T1000 (cell line): ENCODE data around the gene MTG2.

Experiments
- DNase-seq: peaks from one replicate; lab custom pipeline; 2025; ENCODE audit warnings: mixed read lengths; lab: John Stamatoyannopoulos, UW

The MTG2 gene

GRCh38 chr20:62163485-62163865 lies 19.4 kb upstream of the MTG2 start:
- DNase-seq, result no peak

DNA sequence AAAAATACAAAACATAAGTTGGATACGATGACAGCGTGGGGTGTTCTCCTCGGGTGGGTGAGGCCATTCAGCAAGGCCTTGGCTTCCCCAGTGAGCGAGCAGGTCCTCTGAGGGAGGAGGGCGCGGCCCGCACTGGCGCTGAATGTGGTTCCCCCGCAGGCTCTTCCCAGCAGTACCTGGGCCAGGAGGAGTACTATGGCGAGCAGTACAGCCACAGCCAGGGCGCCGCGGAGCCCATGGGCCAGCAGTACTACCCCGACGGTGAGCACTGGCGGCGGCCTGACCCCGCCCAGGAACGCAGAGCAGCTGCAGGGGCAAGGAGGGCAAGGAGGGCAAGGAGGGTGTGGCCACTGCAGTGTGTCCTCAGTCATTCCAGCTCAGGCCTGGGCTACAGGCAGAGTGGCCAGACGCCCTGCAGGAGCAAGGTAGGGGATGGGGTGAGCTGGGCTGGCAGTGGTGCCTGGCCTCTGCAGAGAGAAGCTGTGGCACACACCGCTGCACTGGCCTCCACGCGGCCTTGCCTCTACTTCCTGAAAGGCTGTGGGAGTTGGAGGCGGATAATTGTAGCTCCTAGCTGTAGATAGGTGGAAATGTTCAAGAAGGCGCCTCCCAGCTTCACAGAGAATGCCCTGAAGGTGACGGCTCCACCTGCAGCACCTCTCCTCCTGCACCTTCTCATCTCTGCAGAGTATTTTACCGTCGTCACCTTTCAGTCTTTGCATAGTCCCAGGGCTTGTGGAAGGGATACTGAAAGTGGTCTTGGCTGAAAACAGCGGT lies 18.7 kb upstream of the MTG2 start:
- no peak for DNase-seq

- no peak for DNase-seq
These were observed 17.7 kb upstream of the MTG2 start for GRCh38 chr20:62164879-62165761.

GRCh38 chr20:62165762-62166399 lies 16.9 kb upstream of the MTG2 start:
- no peak for DNase-seq

DNA sequence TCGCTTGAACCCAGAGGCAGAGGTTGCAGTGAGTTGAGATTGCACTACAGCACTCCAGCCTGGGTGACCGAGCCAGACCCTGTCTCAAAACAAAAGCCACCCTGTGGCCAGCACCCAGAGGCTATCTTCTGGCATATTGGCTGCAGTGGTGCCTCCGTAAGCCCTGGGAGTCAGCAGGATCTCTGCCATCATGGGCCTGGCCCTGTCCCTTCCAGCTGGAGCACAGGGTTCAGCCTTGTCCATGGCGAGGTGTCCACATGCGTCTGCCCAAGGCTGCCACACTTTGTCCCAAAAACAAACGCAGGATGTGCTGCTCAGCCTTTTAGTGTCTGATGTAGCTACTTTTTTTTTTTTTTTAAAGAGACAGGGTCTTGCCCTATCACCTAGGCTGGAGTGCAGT lies 15.4 kb upstream of the MTG2 start:
- no peak for DNase-seq

GRCh38 chr20:62168061-62168460 lies 14.8 kb upstream of the MTG2 start:
- DNase-seq, result no peak

DNA sequence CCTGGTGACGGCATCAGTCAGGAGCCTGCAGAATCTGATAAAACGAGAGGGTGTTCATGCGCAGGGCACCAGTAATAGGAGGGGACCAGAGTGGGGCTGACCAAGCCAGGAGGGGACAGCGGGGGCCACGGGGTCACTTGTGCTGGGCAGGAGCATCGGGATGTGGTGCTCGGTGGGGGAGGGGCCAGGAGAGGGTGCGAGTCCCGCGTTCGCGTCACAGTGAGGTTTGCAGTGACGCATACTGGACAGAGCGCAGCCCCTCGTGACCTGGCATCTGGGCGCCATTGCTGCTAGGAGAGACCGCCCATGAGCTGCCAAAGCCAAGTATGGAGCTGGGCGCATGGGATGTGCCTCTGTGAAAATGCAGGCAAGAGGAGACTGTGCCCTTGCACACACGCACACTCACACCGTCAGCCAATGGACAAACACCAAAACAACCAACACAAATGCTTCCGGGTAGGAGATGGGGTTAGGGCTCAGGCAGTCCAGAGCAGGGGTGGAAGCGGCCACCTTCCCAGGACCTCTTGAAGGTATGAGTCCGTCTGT lies 13.9 kb upstream of the MTG2 start:
- no peak for DNase-seq

DNA sequence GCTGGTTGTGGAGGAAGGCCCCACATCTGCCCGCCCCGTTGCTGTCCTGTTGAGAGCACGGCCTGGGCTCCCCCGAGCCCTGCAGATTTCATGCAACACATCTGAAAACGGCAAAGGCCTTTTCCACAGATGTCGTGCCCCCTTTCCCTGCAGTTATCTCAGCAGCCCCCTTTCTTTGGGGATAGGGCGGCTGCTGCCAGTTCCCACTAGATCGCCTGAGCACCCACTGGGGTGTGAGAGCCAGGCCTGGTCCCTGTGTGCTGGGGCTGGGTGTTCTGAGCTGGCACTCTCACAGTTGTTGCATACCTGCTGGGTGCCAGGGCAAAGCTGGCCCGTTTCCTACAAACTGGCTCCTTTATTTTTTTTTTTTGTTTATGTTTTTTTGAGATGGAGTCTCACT lies 12.3 kb upstream of the MTG2 start:
- DNase-seq, result no peak

GRCh38 chr20:62171245-62171644 lies 11.6 kb upstream of the MTG2 start:
- DNase-seq, result no peak

DNA sequence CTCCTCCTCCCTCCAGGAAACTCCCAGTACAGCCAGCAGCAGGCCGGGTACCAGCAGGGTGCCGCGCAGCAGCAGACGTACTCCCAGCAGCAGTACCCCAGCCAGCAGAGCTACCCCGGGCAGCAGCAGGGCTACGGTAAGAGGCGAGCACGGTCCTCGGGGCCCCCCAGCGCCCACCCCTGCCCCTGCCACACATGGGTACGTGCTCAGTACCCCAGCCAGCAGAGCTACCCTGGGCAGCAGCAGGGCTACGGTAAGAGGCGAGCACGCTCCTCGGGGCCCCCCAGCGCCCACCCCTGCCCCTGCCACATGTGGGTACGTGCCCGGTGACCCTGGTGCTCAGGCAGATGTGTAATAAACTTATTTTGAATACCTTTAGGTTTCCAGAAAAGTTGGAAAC lies 10.2 kb upstream of the MTG2 start:
- no peak for DNase-seq

- no peak for DNase-seq
These were observed 8.6 kb upstream of the MTG2 start for GRCh38 chr20:62174021-62174804.

DNA sequence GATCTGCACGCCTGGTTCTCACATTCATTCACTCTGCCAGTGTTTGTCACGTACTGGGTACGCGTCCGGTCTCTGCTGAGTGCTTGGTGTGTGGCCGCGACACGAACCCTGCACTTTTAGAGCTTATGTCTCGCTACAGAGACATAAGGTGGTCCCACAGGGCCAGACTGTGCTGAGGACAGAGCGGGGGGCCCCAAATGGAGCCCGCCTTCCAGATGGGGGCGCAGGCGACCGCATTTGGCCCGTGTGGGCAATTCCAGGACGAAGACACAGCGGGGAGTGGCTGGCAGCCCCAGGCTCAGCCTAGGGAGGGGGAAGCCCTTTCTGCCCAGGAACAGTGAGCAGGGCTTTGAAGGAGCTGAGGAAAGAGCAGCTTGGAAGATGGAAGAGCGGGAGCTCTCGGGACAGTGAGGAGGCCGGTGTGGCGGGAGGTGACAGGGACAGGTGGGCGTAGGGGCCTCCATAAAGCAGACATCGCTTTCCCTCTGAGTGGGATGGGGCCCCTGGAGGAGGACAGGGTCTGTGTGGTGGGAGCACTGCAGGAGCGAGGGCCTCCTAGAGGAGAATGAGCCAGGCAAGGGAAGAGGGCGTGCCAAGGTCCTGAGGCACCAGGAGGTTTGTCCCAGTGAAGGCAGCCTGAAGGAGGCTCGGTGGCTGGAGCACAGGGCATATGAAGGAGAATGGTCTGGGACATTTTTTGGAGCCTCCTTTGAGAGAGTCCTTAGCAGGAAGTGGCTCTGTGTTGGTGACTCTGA lies 7.8 kb upstream of the MTG2 start:
- DNase-seq, result no peak

- DNase-seq, result no peak
These were observed 7.1 kb upstream of the MTG2 start for GRCh38 chr20:62175711-62176110.

GRCh38 chr20:62176866-62177265 lies 6.0 kb upstream of the MTG2 start:
- DNase-seq, result no peak

DNA sequence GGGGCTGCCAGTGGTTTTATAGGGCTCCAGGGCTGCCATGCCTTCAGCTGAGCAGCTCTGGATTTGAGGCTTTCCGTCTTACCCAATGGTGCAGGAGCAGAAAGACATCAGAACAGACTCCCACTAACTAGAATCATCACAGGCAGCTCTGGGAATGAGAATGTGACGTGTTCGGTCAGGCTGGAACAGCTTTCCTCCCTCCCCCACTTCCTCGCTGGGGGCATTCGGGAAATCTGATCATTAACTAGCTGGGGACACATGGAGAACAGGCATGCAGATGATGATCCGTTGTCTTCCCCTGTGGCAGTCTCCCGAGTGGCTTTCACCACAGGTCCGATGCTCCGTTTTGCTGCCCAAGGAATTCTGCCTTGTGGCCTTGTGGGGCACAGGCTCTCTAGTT lies 5.5 kb upstream of the MTG2 start:
- no peak for DNase-seq

DNA sequence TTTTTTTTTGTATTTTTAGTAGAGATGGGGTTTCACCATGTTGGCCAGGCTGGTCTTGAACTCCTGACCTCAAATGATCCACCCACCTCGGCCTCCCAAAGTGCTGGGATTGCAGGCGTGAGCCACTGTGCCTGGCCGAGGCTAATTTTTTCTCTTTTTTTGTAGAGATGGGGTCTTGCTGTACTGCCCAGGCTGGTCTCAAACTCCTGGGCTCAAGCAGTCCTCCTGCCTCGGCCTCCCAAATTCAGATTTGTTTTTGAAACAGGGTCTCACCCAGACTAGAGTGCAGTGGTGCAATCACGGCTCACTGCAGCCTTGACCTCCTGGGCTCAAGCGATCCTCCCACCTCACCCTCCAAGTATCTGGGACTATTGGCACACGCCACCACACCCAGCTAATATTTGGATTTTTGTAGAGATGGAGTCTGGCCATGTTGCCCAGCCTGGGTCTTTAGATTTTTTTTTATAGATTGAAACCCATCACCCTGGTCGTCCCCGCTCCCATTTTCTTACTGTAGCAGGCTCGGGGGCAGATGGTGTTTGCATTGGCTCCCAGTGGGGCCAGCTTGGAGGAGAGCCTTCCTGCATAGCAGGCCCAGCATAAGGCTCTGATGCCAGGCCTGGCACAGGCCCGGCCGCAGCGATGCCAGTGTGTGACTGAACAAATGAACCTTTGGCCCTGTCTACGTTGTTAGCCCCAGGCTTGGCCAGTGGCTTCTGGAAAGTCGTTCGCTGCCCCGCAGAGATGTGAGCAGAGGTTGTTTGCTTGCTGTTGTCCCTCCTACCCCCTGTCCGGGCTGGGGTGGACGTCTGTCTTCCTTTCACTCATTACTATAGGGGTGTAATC lies 4.3 kb upstream of the MTG2 start:
- no peak for DNase-seq

DNA sequence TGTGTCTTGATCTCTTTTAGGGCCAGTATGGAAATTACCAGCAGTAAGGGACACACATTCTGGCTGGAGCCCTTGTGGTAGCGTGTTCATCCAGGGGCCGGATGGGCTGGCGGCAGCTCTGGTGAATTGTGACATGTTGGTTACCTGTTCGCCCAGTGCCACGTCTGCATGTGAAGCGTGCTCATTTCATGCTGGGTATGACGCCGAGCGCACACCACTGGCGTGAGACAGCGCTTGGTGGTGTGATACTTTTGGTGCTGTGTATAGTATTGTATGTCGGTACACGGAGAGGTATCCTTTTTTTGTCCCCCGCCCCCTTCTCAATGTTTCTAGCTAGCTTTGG lies 3.7 kb upstream of the MTG2 start:
- no peak for DNase-seq

DNA sequence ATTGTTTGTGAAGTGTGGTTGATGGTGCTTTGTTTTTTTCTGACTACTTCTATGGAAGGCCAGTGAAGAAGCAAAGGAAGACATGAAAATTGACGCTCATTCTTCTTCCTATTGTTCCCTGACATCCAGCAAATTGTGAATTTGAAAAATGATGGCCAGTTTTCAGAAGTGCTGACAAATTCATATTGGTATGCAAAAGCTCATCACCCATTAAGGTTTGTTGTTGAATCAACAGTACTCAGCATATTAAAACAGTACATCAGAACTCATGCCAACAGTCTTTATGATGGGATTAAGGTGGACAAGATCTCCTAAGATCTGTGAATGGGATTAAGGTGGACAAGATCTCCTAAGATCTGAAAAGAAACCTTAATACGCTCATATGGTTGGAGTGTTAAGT lies 1.0 kb upstream of the MTG2 start:
- no peak for DNase-seq

DNA sequence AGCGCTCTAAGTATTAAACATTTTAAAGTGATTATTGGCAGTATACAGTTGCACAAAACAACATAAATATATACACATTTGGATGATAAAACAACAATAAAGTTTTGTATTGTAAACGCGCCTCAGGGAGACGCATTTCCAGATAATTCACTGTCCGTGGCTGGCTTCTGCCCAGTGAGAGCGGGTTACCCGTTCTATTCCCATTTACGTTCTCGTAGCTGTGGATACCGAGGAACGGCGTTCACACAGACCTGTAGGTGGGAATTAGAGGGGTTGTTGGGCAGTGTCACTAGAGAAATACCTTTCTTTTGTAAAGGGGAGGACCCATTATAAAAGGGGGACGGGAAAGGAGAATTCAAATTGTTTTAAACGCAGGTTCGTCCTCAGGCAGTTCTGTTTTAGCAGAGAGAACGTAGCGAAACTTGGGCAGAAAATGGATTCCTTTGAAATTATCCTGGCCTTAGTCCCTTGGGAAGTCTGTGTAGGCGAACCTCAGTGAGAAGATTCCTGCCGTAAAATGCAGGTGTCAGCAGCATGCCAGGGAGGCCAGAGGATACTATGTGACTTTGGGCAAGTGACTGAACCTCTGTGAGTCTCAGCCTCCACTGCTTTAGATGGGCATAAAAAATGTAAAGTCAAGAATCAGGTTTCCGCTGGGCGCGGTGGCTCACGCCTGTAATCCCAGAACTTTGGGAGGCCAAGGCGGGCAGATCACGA lies 756 bp downstream of the MTG2 start:
- DNase-seq, result no peak

GRCh38 chr20:62186096-62186426 lies 3.2 kb downstream of the MTG2 start:
- DNase-seq, result no peak
